Activated CD4-positive, alpha-beta T cell treated with anti-CD3 and anti-CD28 coated beads for 1 hour (primary cell): ENCODE measurements around the gene NR2F6.

Experiments
- DNase-seq: peaks from one replicate; pipeline ENCODE4 v3.0.0-alpha.2; 2020

Gene NR2F6

DNA sequence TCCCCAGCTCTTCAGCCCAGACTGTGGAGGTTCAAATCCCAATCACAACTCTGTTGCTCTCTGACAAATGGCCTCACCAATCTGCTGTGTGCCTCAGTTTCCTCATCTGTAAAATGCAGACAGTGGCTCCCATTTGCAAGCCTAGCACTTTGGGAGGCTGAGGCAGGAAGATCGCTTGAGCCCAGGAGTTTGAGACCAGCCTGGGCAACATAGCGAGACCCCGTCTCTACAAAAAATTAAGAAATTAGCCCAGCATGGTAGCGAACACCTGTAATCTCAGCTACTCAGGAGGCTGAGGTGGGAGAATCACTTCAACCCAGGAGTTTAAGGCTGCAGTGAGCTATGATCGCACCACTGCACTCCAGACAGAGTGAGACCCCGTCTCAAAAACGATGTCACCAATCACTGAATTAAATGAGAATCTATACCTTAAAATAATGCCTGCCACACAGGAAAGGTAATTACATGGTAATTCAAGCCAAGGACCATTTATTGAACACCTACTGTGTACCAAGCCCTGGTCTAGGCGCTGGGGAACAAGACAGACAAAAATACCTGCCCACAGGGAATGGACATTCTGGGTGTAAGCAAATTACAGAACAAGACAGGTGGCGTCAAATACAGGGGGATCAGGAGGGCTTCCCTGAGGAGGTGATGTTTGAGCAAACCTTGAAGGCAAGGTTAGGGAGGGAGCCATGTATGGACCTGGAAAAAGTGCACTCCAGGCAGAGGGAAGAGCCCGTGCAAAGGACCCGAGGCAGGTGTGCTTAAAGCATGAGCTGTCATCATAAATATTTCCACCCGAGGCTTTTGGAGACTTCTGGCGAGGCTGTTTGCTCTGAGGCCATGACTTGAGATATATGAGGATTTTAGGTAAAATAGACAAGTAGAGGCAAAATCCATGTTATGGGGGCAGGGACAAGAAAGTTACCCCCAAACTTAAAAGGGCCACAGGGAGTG is 7.7 kb downstream of the NR2F6 start:
- DNase-seq, result no peak

DNA sequence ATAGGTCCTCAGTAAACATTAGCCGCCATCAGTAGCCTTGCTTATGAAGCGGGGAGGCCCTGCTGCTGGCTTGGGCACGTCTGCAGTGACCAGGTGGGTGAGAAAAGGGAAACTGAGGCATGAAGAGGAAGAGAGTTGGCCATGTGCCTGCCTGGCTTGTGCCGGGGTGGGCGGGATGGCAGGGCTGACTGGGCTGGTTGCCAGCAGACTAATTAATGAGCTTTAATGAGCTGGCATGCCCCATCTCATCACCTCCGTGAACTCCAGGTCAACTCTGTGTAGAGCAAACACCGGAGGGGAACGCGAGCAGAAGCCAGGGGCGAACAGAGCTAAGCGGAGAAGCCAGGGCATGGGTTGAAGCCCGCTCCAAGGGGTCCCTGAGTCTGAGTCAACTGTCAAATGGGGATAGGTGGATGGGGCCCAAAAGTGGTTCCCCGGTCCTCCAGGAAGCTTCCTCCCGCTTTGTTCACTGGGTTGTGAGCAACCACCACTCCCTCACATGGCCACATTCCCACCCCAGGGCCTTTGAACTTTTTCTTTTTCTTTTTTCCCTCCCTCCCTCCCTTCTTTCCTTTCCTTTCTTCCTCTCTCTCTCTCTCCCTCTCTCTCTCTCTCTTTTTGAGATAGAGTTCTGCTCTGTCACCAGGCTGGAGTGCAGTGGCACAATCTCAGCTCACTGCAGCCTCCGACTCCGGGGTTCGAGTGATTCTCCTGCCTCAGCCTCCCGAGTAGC is 8.7 kb downstream of the NR2F6 start:
- no peak for DNase-seq

DNA sequence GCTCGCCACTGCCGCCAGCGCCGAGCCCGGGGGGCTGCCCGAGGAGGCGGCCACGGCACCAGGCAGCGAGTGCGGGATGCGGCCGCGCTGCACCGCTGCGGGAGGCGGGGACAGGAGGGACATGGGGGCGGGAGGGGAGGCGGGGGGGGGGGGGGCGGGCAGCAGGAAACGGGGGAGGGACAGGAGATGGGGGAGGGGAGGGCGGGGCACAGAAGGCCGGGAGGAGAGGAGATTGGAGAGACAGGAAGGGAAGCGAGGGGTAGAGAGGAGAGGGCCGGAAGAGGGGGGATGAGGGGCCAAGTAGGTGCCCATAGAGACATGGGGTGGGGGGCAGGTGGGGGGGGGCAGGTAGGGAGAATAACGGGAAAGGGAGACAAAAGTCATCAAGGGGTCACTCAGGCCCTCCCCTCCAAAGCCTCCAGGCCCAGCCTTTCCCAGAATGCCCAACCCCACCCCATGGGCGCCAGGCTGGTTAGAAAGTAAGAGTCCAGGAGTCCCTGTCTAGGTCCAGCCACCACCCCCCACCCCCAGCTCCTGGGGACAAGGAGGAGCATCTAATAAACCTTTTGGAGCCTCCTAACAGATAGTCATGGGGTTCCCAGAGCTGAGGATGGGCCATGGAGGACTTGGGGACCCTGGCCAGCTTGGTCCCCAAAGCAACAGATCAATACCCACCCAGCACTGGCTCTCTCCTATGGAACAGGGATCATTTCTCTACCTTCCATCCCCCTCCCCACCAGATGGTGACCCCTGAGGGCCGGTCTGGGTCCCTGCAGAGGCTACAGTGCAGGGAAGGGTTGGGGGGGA is 9.5 kb downstream of the NR2F6 start:
- DNase-seq, result no peak

DNA sequence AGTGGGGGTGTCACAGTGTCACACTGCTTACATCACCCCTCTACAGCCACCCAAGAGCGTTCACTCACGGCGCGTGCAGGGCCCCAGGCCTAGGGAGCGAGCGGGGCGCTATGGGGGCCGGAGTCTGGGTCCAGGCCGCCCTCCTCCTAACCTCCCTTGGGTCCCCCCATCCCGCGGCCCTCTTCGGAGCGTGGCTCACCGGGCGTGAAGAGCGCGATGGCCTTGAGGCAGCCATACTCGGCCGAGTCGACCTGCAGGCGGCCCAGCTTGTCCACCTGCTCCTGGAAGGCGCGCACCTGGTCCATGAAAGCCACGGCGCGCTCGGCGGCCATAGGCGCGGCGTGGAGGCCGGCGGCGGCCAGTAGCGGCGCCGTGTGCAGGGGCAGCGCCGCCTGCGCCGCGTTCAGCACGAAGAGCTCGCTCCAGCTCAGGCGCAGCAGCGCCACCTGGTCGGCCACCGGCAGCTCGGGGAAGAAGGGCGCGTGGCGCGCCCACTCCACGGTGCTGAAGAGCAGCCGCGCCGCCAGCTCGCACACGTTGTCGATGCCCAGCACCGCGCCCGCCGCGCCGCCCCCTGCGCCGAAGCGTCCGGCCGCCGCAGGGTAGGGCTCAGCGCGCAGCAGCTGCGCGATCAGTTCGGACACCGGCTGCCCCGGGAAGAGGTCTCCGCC is 10.3 kb downstream of the NR2F6 start:
- DNase-seq, result peak; percentile 68

DNA sequence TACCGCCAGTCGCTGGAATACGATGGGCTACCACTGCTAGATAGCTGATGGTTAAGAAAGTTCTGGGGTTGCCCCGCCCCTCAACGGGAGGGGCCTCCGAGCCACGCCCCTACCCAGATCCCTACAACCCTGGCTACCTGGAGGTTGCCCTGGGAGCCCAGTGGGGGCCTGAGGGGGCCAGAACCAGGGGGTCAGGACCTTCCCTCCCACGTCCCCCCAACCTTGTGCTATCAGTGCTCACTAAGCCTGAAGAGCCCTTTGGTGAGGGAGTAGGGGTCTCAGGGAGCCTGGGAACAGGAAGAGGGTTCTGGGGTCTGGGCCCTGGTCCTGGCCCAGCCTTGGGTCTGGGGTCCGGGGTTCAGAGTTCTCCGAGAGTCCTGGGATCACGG is 10.8 kb downstream of the NR2F6 start:
- peak; percentile 32 for DNase-seq

DNA sequence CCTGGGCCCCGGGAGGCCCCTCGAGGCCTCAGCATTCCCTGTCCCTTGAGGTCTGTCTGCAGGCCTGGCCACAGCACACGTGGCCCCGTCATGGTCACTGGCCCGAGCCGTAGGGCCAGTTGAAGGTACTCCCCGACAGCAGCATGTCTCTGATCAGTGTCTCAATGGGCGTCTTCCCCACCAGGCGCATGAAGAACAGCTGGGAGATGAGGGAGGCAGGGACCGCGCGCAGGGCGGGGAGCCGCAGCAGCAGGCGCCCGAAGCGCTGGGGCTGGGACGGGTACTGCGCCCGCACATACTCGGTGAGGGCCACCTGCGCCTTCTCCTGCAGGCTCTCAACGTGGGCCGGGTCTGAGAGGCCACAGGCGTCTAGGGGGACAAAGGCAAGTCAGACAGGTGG is 13.5 kb downstream of the NR2F6 start:
- DNase-seq, result no peak

DNA sequence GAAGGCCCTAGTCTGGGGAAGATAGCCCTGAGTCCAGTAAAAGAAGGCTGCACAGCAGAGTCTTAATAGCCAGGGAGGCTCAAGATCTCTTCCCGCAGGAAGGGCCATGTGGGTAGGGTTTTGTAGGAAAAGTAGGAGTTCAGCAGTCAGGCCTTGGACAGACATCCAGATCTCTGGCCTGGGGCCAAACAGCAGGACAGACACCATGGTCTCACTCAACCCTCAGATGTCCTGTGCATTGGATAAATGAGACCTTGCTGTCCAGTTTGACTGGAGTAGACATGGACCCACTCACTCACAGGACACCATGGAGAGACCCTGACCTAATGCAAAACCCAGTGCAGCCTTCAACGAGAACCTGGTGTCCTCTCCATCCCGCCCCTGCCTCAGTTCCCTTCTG is 15.8 kb downstream of the NR2F6 start:
- no peak for DNase-seq

DNA sequence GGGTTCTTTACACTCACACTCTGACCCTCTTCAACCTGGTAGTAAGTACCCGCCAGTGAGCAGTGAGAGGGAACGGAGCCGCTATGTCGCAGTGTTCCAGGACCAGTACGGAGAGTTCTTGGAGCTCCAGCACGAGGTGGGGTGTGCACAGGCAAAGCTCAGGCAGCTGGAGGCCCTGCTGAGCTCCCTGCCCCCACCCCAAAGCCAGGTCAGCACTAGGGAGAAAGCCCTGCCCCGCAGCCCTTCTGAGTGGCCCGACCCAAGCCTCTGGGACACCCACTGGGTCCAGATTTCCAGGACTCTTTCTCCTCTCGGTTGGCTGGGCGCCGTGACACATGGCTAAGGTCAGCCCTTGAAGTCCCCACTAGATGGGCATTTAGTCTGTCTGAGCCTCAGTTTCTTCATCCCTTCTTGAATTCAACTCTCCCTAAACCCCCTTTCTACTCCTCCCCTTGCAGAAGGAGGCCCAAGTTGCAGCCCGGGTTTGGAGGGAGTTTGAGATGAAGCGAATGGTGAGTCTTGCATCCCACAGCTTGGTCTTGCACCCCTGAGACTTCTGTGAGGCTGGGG is 17.8 kb downstream of the NR2F6 start:
- DNase-seq, result no peak

DNA sequence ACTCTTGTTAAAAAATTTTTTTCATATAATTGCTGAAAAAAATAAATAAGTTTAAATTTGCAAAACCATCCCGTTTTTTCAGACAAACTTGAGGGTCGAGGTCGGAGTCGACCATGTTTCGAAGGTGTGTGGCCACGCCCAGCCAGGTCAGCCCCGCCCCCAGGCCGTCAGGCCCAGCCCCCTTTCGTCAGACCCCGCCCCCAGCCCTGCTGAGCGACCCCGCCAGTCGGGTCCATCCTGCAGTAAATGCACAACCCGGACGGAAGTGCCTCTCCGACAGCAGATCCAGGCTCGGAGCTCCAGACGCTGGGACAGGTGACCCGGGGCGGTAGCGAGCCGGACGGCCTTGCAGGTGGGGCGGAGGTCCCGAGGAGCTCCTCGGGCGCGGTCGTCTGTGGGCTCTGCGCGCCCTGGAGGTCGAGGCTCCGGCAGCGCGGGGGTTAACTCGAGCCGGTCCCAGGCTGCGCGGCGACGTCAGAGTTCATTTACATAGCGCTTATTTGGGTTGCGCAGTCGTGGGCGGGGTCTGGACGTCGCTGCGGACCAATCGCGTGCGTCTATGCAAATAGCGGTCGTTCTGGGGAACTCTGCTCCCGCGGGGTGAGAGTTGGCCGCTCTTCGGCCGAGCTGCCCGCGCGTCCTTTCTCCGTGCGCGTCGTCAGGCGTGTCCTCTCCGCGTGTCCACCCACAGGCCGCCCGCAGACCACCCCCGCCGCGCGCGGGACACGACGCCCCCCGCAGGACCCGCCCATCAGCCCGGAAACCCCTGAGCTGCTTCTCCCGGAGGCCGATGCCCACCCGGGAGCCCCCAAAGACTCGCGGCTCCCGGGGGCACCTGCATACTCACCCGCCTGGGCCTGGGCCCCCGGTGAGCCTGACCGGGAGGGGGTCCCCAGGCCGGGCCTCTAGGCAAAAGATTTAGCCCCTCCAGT is 19.5 kb downstream of the NR2F6 start, which contains the start of gene OCEL1:
OCEL1 (plus strand) TSS at position 225 of the 932 bp plus-strand sequence; CDS start at position 247, 22 bp downstream.
- peak; percentile 93 for DNase-seq

DNA sequence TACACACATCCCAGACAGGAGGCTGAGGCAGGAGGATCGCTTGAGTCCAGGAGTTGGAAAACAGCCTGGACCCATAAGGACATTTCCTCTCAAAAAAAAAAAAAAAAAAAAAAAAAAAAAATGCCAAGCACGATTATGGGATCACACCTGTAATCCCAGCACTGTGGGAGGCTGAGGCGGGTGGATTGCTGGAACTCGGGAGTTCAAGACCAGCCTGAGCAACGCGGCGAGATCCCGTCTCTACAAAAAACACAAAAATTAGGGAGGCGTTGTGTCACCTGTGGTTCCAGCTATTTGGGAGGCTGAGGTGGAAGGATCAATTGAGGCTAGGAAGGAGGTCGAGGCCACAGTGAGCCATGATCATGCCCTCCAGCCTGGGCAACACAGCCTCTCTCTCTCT is 20.7 kb downstream of the NR2F6 start:
- no peak for DNase-seq

DNA sequence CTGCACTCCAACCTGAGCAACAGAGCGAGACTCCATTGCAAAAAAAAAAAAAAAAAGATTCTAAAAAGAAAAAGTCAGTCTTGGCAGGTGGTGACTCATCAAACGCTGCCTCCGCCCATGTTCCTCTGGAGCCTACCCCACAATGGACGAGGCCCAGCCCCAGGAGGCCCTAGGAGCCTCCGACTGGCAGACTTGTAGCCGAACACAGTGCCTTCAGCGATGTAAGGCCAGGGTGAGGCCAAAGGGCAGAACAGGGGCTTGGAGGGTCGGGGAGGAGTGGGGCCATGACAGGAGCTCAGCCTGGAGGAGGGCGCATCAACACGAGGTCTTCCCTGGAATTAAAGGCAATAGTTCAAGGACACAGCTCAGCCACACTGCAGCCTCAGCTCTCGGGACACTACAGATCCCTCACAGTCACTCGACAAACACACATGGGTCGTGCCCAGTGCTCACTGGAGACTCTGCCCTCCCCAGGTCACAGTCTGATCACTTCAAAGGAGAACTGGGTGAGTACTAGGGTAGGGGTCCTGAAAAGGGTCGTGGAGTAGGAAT is 25.4 kb downstream of the NR2F6 start:
- DNase-seq, result no peak

DNA sequence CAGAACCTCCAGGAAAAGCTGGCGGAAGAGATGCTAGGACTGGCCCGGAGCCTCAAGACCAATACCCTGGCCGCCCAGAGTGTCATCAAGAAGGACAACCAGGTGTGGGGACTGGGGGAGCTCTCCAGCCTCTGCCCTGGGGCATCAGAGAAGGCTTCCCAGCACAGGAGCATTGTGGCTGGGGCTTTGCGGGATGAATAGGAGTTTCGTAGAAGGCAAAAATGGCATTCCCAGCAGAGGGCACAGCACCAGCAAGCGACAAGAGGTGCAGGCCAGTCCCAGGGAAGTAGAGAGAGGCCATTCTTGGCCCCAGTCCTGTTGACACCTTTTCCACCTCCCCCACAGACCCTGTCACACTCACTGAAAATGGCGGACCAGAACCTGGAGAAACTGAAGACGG is 26.4 kb downstream of the NR2F6 start:
- DNase-seq, result no peak

DNA sequence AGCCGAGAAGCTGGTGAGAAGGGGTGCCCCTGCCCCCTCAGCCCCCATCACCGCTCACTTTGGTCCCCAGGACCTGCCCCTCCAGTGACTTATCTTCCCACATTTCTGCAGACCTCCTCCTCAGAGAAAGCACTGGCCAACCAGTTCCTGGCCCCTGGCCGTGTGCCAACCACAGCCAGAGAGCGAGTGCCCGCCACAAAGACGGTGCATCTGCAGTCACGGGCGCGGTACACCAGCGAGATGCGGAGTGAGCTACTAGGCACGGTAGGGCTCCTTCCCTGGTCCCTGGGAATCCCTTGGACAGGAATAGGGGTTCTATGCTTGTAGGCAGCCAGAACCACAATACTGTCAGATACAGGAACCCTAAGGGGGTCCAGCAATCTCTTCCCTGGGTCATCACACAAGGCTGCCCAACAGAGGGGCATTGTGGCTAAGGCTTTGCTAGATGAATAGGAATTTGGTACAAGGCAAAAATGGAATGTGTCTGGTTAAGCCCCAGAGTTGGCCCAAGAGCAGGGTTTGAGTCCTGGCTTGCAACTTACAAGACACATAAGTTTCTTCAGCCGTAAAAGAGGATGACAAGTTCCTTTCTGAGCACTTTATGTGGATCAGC is 29.6 kb downstream of the NR2F6 start:
- DNase-seq, result no peak

DNA sequence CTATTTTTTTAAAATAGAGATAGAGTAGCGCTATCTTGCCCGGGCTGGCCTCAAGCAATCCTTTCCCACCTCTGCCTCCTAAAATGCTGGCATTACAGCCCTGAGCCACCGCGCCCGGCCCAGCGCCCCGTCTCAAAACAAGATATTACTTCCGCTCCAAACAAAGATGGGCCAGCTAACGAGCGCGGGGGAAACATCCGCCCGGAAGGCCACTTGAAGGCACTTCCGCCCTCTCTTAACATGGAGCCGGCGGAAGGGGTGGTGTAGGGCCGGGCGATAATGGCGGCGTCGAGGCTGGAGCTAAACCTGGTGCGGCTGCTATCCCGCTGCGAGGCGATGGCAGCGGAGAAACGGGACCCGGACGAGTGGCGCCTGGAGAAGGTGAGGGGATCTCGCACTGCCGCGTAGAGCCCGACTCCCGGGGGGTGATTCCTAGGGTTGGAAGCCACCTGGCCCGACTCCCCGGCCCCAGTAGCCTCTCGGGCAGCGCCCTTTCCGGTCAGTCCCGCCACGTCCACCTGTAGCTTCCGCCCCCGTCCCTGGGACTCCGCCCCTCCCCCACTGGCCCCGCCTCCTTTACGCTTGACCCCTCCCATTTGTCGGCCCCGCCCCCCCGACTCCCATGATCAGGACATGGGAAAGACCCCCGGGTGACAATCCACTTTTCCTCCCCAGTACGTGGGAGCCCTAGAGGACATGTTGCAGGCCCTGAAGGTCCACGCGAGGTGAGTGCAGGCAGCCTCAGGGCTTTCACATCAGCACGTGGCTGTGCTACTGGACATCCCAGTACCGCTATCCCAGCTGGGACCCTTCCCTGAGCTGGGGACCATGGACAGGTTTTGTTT is 30.4 kb downstream of the NR2F6 start, which contains the start of gene USE1:
USE1 (plus strand) TSS at position 231 of the 845 bp plus-strand sequence; CDS start at position 280, 49 bp downstream.
- peak; percentile 78 for DNase-seq

DNA sequence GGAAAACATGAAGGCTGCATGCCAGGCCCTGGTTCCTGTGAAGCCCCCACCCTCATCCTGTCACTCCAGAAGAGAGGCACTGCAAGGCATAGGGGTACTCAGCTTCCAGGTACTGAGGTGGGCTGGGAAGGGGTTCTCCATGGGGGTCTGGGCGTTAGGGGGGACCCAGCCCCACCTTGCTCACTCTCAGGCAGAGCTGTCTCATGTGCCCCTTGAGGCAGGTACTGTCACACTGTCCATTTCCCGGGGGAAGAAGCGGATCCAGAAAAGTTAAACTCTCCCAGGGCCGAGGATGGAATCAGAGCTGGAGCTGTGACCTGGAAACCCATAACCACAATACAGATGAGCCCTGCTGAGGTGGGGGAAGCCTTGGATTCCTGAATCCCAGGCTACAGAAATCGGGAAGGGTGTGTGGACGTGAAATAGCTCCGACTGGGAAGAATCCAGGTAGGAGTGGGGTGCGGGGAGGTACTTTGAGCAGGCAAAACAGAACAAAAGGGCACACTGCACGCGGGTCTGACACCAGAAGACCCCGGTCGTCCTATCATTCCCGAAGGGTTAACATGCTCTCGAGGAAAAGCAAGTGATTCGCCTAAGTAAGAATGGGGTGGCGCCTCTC is 31.1 kb downstream of the NR2F6 start:
- DNase-seq, result no peak

DNA sequence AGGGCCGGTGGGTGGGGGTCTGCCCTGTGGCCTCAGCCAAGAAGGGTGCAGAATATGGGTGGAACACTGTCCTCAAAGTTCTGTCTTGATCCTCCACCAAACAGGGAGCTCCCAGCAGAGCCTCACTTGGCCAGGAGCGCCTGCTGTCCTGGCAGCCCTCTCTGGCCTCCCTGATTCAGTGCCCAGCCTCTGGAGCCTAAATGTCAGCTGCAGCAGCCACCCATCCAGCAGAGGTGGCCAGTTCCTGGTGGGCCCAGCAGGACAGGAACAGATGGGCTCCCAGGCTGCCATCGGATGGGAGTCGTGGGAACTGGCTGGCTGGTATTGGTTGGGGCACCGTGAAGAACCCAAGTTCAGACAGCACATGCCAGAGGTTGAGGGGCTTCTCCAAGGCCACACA is 32.4 kb downstream of the NR2F6 start:
- no peak for DNase-seq

DNA sequence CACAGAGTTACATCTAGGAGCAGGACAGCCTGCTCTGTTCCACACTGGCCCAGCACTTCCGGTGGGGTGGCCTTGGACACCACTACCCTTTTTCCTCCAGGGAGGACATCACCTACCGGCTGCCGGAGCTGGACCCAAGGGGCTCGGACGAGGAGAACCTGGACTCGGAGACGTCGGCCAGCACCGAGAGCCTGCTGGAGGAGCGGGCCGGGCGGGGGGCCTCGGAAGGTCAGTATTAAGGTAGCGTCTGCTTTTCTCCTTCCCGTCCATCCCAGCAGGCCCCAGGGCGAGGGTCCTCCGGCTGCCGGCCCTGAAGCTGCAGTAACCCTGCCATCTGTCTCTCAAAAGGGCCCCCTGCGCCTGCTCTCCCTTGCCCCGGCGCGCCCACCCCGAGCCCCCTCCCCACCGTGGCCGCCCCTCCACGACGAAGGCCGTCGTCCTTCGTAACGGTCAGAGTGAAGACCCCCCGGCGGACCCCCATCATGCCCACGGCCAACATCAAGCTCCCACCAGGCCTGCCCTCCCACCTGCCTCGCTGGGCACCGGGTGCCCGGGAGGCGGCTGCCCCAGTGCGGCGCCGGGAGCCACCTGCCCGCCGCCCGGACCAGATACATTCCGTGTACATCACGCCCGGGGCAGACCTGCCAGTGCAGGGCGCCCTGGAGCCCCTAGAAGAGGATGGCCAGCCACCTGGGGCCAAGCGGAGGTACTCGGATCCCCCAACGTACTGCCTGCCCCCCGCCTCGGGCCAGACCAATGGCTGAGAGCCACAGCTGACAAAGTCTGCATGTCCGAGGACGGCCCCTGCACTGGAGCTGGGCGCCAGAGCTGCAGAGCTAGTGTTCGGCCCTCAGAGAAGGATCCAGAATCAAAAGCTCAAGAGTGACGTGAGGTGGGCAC is 33.9 kb downstream of the NR2F6 start:
- no peak for DNase-seq

DNA sequence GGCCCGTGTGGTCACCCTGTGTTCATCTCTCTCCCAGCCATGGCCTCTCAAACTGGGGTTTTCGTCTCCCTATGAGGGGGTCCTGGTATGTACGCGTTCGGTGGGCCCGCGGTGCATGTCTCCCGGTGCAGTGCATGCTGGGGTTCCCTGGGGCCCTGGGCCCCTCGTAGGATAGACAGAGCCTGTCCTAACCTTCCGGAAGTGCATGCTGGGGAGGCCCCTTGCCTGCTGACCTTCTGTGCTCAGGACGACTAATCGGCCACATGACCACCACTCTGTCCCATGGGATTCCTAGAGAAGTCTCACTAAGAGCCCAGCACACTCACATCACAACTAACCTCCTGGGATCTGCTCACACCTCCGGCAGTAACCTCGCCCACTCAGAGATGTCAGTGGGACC is 35.4 kb downstream of the NR2F6 start:
- DNase-seq, result no peak
